ENCODE measurements around the gene DTNA.
"Not testable (repeated sequence)": the region's sequence is repeated elsewhere in the genome, so short reads cannot be mapped to it uniquely, and the experiment has no call there.

DTNA gene

DNA sequence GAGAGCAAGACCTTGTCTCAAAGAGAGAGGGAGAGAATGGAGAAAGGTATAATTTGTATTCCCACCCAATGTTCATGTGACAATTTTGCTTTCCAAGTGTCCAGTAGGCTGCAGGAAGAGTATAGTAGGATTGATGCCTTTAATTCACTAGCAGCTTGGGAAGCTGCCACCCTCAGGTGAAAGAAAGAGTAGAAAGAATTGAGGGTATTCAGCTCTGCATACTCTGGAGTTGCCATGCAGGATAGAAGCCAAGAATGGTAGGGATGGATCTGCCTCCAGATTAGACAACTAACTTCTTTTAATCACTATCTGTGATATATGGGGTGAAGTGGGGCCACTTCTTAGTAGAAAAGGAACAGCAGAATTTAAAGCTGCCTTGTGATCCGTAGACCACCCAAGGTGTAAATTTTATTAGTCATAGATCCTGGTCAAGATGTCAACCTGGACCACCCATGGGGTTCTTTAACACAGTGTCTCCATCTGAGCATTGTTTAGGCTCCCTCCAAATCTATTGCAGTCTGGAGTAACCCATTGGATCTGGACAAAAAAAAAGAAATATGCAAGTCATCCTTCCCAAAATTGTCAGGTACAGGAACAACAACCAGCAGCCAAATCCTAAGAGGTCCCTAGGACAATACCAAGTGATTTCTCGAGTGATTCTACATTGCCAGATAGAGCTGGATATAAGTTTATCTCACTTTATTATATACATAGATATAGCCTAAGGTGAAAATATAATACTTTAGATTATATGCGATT, 33.1 kb upstream of the DTNA start:
- Histone ChIP-seq H3K79me2 (ENCODE audit: insufficient read depth, low read length) (no peaks in the 10 kb centered on the region), H3K27me3 (ENCODE audit: insufficient read depth, low read length, poor library complexity) (peaks cover 2% of the 10 kb centered on the region), H3K9me3 (ENCODE audit: insufficient read depth, low read length, severe bottlenecking) (no peaks in the 10 kb centered on the region), H3K27ac (ENCODE audit: low read length) (no peak overlapping the region), H3K9ac (ENCODE audit: low read depth, low read length) (no peak overlapping the region), H3K4me1 (ENCODE audit: insufficient read depth, low read length) (no peaks in the 10 kb centered on the region), H3K4me3 (ENCODE audit: low read depth in 1 of 2, low read length in 2 of 2) (no peak overlapping the region), H3K36me3 (ENCODE audit: insufficient read depth, low read length) (no peaks in the 10 kb centered on the region), H4K20me1 (ENCODE audit: insufficient read depth, low read length) (no peaks in the 10 kb centered on the region), H3K4me2 (ENCODE audit: insufficient read depth, low read length) (no peak overlapping the region), H2AFZ (ENCODE audit: low read depth, low read length) (no peak overlapping the region)
- ATAC-seq (ENCODE audit: insufficient read depth, low read depth) (no peak), DNase-seq (no peak)
- TF ChIP-seq, protein P1, sequence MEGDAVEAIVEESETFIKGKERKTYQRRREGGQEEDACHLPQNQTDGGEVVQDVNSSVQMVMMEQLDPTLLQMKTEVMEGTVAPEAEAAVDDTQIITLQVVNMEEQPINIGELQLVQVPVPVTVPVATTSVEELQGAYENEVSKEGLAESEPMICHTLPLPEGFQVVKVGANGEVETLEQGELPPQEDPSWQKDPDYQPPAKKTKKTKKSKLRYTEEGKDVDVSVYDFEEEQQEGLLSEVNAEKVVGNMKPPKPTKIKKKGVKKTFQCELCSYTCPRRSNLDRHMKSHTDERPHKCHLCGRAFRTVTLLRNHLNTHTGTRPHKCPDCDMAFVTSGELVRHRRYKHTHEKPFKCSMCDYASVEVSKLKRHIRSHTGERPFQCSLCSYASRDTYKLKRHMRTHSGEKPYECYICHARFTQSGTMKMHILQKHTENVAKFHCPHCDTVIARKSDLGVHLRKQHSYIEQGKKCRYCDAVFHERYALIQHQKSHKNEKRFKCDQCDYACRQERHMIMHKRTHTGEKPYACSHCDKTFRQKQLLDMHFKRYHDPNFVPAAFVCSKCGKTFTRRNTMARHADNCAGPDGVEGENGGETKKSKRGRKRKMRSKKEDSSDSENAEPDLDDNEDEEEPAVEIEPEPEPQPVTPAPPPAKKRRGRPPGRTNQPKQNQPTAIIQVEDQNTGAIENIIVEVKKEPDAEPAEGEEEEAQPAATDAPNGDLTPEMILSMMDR (IDR thresholded peaks at IDR 0.05; ENCODE audit: borderline replicate concordance, extremely low read depth, low read length, poor library complexity, severe bottlenecking) = no peak
- TF ChIP-seq EZH2 (IDR thresholded peaks at IDR 0.05; ENCODE audit: borderline replicate concordance, low read depth, low read length, severe bottlenecking) = no peak

- not testable (repeated sequence) for DNase-seq; H3K79me2 ChIP-seq (ENCODE audit: insufficient read depth, low read length); H3K4me2 ChIP-seq (ENCODE audit: insufficient read depth, low read length); ATAC-seq (ENCODE audit: insufficient read depth, low read depth); H3K4me3 ChIP-seq (ENCODE audit: low read depth in 1 of 2, low read length in 2 of 2); H3K27ac ChIP-seq (ENCODE audit: low read length); H3K4me1 ChIP-seq (ENCODE audit: insufficient read depth, low read length); H3K36me3 ChIP-seq (ENCODE audit: insufficient read depth, low read length); H3K27me3 ChIP-seq (ENCODE audit: insufficient read depth, low read length, poor library complexity); H3K9me3 ChIP-seq (ENCODE audit: insufficient read depth, low read length, severe bottlenecking); H4K20me1 ChIP-seq (ENCODE audit: insufficient read depth, low read length); H2AFZ ChIP-seq (ENCODE audit: low read depth, low read length); H3K9ac ChIP-seq (ENCODE audit: low read depth, low read length)
Observed at GRCh38 chr18:34689750-34690149, 20.3 kb upstream of the DTNA start.

- Histone ChIP-seq H3K9ac (ENCODE audit: low read depth, low read length) (no peak overlapping the region), H2AFZ (ENCODE audit: low read depth, low read length) (no peak overlapping the region), H3K4me3 (ENCODE audit: low read depth in 1 of 2, low read length in 2 of 2) (no peak overlapping the region), H3K27me3 (ENCODE audit: insufficient read depth, low read length, poor library complexity) (peaks cover 10% of the 10 kb centered on the region), H3K4me2 (ENCODE audit: insufficient read depth, low read length) (no peak overlapping the region), H3K79me2 (ENCODE audit: insufficient read depth, low read length) (no peaks in the 10 kb centered on the region), H4K20me1 (ENCODE audit: insufficient read depth, low read length) (no peaks in the 10 kb centered on the region), H3K4me1 (ENCODE audit: insufficient read depth, low read length) (no peaks in the 10 kb centered on the region), H3K36me3 (ENCODE audit: insufficient read depth, low read length) (no peaks in the 10 kb centered on the region), H3K27ac (ENCODE audit: low read length) (no peak overlapping the region), H3K9me3 (ENCODE audit: insufficient read depth, low read length, severe bottlenecking) (no peaks in the 10 kb centered on the region)
- DNase-seq (no peak), ATAC-seq (ENCODE audit: insufficient read depth, low read depth) (no peak)
- TF ChIP-seq, protein P1 (IDR thresholded peaks at IDR 0.05; ENCODE audit: borderline replicate concordance, extremely low read depth, low read length, poor library complexity, severe bottlenecking) = no peak
- TF ChIP-seq EZH2 (IDR thresholded peaks at IDR 0.05; ENCODE audit: borderline replicate concordance, low read depth, low read length, severe bottlenecking) = no peak
Observed at GRCh38 chr18:34691614-34692013, 18.5 kb upstream of the DTNA start.

GRCh38 chr18:34694591-34695165, 15.4 kb upstream of the DTNA start:
- H4K20me1 ChIP-seq (ENCODE audit: insufficient read depth, low read length) = no peaks in the 10 kb centered on the region
- DNase-seq (no peak), ATAC-seq (ENCODE audit: insufficient read depth, low read depth) (no peak)
- no peaks in the 10 kb centered on the region for H3K36me3 ChIP-seq (ENCODE audit: insufficient read depth, low read length)
- no peak overlapping the region for H3K4me2 ChIP-seq (ENCODE audit: insufficient read depth, low read length)
- no peaks in the 10 kb centered on the region for H3K79me2 ChIP-seq (ENCODE audit: insufficient read depth, low read length)
- H2AFZ ChIP-seq (ENCODE audit: low read depth, low read length) = no peak overlapping the region
- H3K9ac ChIP-seq (ENCODE audit: low read depth, low read length) = no peak overlapping the region
- H3K9me3 ChIP-seq (ENCODE audit: insufficient read depth, low read length, severe bottlenecking) = no peaks in the 10 kb centered on the region
- no peak overlapping the region for H3K4me3 ChIP-seq (ENCODE audit: low read depth in 1 of 2, low read length in 2 of 2)
- peaks cover 10% of the 10 kb centered on the region for H3K27me3 ChIP-seq (ENCODE audit: insufficient read depth, low read length, poor library complexity)
- TF ChIP-seq, protein P1 (IDR thresholded peaks at IDR 0.05; ENCODE audit: borderline replicate concordance, extremely low read depth, low read length, poor library complexity, severe bottlenecking) = no peak
- TF ChIP-seq EZH2 (IDR thresholded peaks at IDR 0.05; ENCODE audit: borderline replicate concordance, low read depth, low read length, severe bottlenecking) = no peak
- H3K27ac ChIP-seq (ENCODE audit: low read length) = no peak overlapping the region
- no peaks in the 10 kb centered on the region for H3K4me1 ChIP-seq (ENCODE audit: insufficient read depth, low read length)

Measured in DND-41 (cell line).